ENCODE data around the gene ZNF747. TPM values are rescaled to one million over a fixed set of nuclear protein-coding genes. Genes with fewer than 3 reads are reported as not detected.
A peak's percentile ranks its signal among the peaks of the same experiment; 100 is the strongest.

Gene ZNF747
- total and polyA plus RNA-seq, 10 of the 15 experiments (the other 5 are each of a cell fraction or from before 2014, with no cell fraction given): 1.0 to 13.0 (median 7.2) TPM

- intact Hi-C loops (cut with micrococcal nuclease; ENCODE audit: unreplicated experiment): no loop called here
- ChIA-PET SMC1A (ENCODE audit: uncharacterized antibody, unreplicated experiment) (interaction anchor here (1.6 kb wide), 1 partner anchor 18 kb away, joined by 5 read pairs; no protein-coding TSS in a partner anchor), RAD21 (ENCODE audit: unreplicated experiment) (interaction anchor here (1.0 to 1.9 kb wide), 2 partner anchors 18 to 124 kb away, joined by 3 to 6 read pairs; partner anchors contain the start of gene DCTPP1), CTCF (interaction anchor here (1.2 to 1.6 kb wide), 2 partner anchors 18 to 104 kb away, joined by 3 to 4 read pairs; no protein-coding TSS in a partner anchor), POLR2A (interaction anchor here (1.0 kb wide), 1 partner anchor 12 kb away, joined by 3 read pairs; no protein-coding TSS in a partner anchor)
- TF ChIP-seq ATF7 (IDR thresholded peaks at IDR 0.05; ENCODE audit: low read depth): no peak
- TF ChIP-seq SPI1 (IDR thresholded peaks at IDR 0.05; ENCODE audit: borderline replicate concordance, insufficient read depth, low read depth, low read length): peak; percentile 48; the same call in 1 of the 2 replicates
- Histone ChIP-seq H3K4me1 (ENCODE audit: control insufficient read depth, insufficient read depth, low read length) (no peaks in the 10 kb centered on the region), H3K79me2 (ENCODE audit: control insufficient read depth, insufficient read depth, low read length) (peaks cover 11% of the 10 kb centered on the region), H3K4me3 (no peak overlapping the region), H3K27ac (ENCODE audit: control insufficient read depth, insufficient read depth) (no peak overlapping the region), H4K20me1 (ENCODE audit: control insufficient read depth, insufficient read depth) (no peaks in the 10 kb centered on the region), H3K9ac (ENCODE audit: control insufficient read depth, insufficient read depth, low read length) (no peak overlapping the region), H2AFZ (ENCODE audit: control insufficient read depth, low read depth, low read length) (no peak overlapping the region), H3K36me3 (ENCODE audit: control insufficient read depth in 2 of 2, insufficient read depth in 2 of 2, low read length in 1 of 2) (peaks cover 7 to 10% of the 10 kb centered on the region in 2 experiments; a peak in 3 of 4 replicates), H3K27me3 (replicated peaks in 1 of 2; ENCODE audit: control insufficient read depth in 2 of 2, insufficient read depth in 2 of 2, low read length in 1 of 2) (no peaks in the 10 kb centered on the region), H3K4me2 (ENCODE audit: control insufficient read depth, insufficient read depth) (no peak overlapping the region), H3K9me3 (replicated peaks; ENCODE audit: control insufficient read depth, insufficient read depth, low read length) (no peaks in the 10 kb centered on the region)
- FAIRE-seq (no peak), DNase-seq (ENCODE audit: low read depth, low spot score) (no peak), ATAC-seq (no peak)
- 95% methylated on average over 2 of the region's 2 CpGs for WGBS (ENCODE audit: insufficient coverage, insufficient replicate concordance, low lambda C conversion rate, missing lambda C conversion rate)
- BruUV-seq (replicated peaks): no TSS peak
- in situ Hi-C loops (cut with MboI): no loop called here
These were observed 18.8 kb upstream of the ZNF747 start for GRCh38 chr16:30553393-30553899.

DNA sequence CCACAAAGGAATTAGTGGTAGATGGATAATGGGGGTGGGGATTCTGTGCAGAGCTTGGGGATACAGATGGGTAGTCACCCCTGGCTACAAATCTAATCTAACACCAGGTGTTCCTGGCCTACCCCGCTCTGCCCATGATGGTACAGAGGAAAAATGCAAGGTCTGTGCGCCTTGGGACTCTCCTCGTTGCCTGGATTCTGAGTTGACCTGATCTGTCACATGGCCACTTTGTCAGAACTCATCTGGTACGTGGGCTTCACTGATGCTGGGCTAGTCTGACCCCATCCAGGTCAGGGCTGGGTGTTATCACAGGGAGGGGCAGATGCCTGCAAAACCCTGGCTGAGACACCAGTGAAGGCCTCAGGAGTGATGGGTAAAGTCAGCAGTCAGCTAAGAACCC is 18.3 kb upstream of the ZNF747 start:
- Histone ChIP-seq H3K4me3 (no peak overlapping the region), H4K20me1 (ENCODE audit: control insufficient read depth, insufficient read depth) (no peaks in the 10 kb centered on the region), H3K79me2 (ENCODE audit: control insufficient read depth, insufficient read depth, low read length) (peaks cover 11% of the 10 kb centered on the region), H3K9ac (ENCODE audit: control insufficient read depth, insufficient read depth, low read length) (no peak overlapping the region), H2AFZ (ENCODE audit: control insufficient read depth, low read depth, low read length) (no peak overlapping the region), H3K27me3 (replicated peaks in 1 of 2; ENCODE audit: control insufficient read depth in 2 of 2, insufficient read depth in 2 of 2, low read length in 1 of 2) (no peaks in the 10 kb centered on the region), H3K27ac (ENCODE audit: control insufficient read depth, insufficient read depth) (no peak overlapping the region), H3K9me3 (replicated peaks; ENCODE audit: control insufficient read depth, insufficient read depth, low read length) (no peaks in the 10 kb centered on the region), H3K36me3 (ENCODE audit: control insufficient read depth in 2 of 2, insufficient read depth in 2 of 2, low read length in 1 of 2) (peaks cover 7 to 10% of the 10 kb centered on the region in 2 experiments; a peak in 3 of 4 replicates), H3K4me1 (ENCODE audit: control insufficient read depth, insufficient read depth, low read length) (no peaks in the 10 kb centered on the region), H3K4me2 (ENCODE audit: control insufficient read depth, insufficient read depth) (no peak overlapping the region)
- ChIA-PET SMC1A (ENCODE audit: uncharacterized antibody, unreplicated experiment) (interaction anchor here (1.6 kb wide), 1 partner anchor 17 kb away, joined by 5 read pairs; no protein-coding TSS in a partner anchor), RAD21 (ENCODE audit: unreplicated experiment) (interaction anchor here (1.0 to 1.9 kb wide), 2 partner anchors 17 to 123 kb away, joined by 3 to 6 read pairs; partner anchors contain the start of gene DCTPP1), POLR2A (interaction anchor here (0.6 to 1.0 kb wide), 2 partner anchors 12 to 66 kb away, joined by 3 read pairs; no protein-coding TSS in a partner anchor), CTCF (interaction anchor here (1.2 kb wide), 1 partner anchor 18 kb away, joined by 3 read pairs; no protein-coding TSS in a partner anchor)
- BruUV-seq (replicated peaks): no TSS peak
- DNase-seq (ENCODE audit: low read depth, low spot score) (no peak), FAIRE-seq (no peak), ATAC-seq (no peak)
- in situ Hi-C loops (cut with MboI): no loop called here
- intact Hi-C loops (cut with micrococcal nuclease; ENCODE audit: unreplicated experiment): no loop called here
- TF ChIP-seq BHLHE40 (IDR thresholded peaks at IDR 0.05; ENCODE audit: borderline replicate concordance in 1 of 2, low read depth in 2 of 2, low read length in 1 of 2) (no peak), SMAD5 (IDR thresholded peaks at IDR 0.05; ENCODE audit: low read depth) (no peak), POLR2AphosphoS5 (IDR thresholded peaks at IDR 0.05; ENCODE audit: low read length) (0 out of 2 replicates have a peak, but pooled peaks have one; percentile 43), SUZ12 (IDR thresholded peaks at IDR 0.05; ENCODE audit: unreplicated experiment) (no peak)
- 98% methylated on average over 4 of the region's 4 CpGs for WGBS (ENCODE audit: insufficient coverage, insufficient replicate concordance, low lambda C conversion rate, missing lambda C conversion rate)
